Measurements from ENCODE around the gene SLC10A4. TPM values are rescaled to one million over a fixed set of nuclear protein-coding genes. Genes with fewer than 3 reads are reported as not detected.

Gene SLC10A4
- total RNA-seq, 2 donors from 2014 or later = 0.55 to 1.8 TPM

GRCh38 chr4:48490012-48490679 is 7.0 kb downstream of the SLC10A4 start, which contains the start of gene ZAR1:
Gene ZAR1 (plus strand): TSS chr4:48490252. CDS start chr4:48490292, 40 bp downstream.
- H3K36me3 Mint-ChIP-seq (ENCODE audit: low read depth) = no peaks in the 10 kb centered on the region
- Histone ChIP-seq H3K36me3 (ENCODE audit: control insufficient read depth, insufficient read depth, low read length) (no peaks in the 10 kb centered on the region), H3K4me3 (ENCODE audit: low read length) (peak within 1 kb of the TSS; percentile 64), H3K4me1 (ENCODE audit: control insufficient read depth, insufficient read depth, low read length) (peaks cover 4% of the 10 kb centered on the region), H3K9ac (ENCODE audit: extremely low read depth, low read length, poor library complexity, severe bottlenecking) (no peak within 1 kb of the TSS), H3K27ac (ENCODE audit: low read depth, low read length) (no peak within 1 kb of the TSS), H3K9me3 (ENCODE audit: control insufficient read depth, low read length) (no peaks in the 10 kb centered on the region), H3K27me3 (ENCODE audit: control insufficient read depth, insufficient read depth, low read length, poor library complexity, severe bottlenecking) (peaks cover 70% of the 10 kb centered on the region)
- H3K27me3 Mint-ChIP-seq (ENCODE audit: insufficient read depth) = peaks cover 66% of the 10 kb centered on the region
- no peak within 1 kb of the TSS for H3K27ac Mint-ChIP-seq
- peaks cover 5% of the 10 kb centered on the region for H3K4me1 Mint-ChIP-seq
- WGBS, 2 experiments (ENCODE audit: insufficient coverage in 1 of 2, insufficient read length in 1 of 2) = 7 to 9% methylated on average over 21 to 80 of the region's 80 CpGs
- TF ChIP-seq CTCF (conservative IDR thresholded peaks at IDR 0.05) = no peak
- peak; percentile 79 for DNase-seq
- H3K4me3 Mint-ChIP-seq = peak within 1 kb of the TSS; percentile 44
- no peaks in the 10 kb centered on the region for H3K9me3 Mint-ChIP-seq

- no peak overlapping the region for H3K4me3 ChIP-seq (ENCODE audit: low read length)
- peaks cover 62% of the 10 kb centered on the region for H3K27me3 ChIP-seq (ENCODE audit: control insufficient read depth, insufficient read depth, low read length, poor library complexity, severe bottlenecking)
- no peak for TF ChIP-seq CTCF (conservative IDR thresholded peaks at IDR 0.05)
- WGBS, 2 experiments (ENCODE audit: insufficient coverage in 1 of 2, insufficient read length in 1 of 2) = 55 to 86% methylated on average over 63 to 104 of the region's 104 CpGs
- Mint-ChIP-seq H3K27ac (no peak overlapping the region), H3K4me3 (peak overlapping the region; percentile 35), H3K9me3 (no peaks in the 10 kb centered on the region), H3K36me3 (ENCODE audit: low read depth) (no peaks in the 10 kb centered on the region), H3K4me1 (peaks cover 5% of the 10 kb centered on the region), H3K27me3 (ENCODE audit: insufficient read depth) (peaks cover 60% of the 10 kb centered on the region)
- no peak overlapping the region for H3K27ac ChIP-seq (ENCODE audit: low read depth, low read length)
- peaks cover 4% of the 10 kb centered on the region for H3K4me1 ChIP-seq (ENCODE audit: control insufficient read depth, insufficient read depth, low read length)
- DNase-seq = peak; percentile 68
- H3K9me3 ChIP-seq (ENCODE audit: control insufficient read depth, low read length) = no peaks in the 10 kb centered on the region
- no peaks in the 10 kb centered on the region for H3K36me3 ChIP-seq (ENCODE audit: control insufficient read depth, insufficient read depth, low read length)
- no peak overlapping the region for H3K9ac ChIP-seq (ENCODE audit: extremely low read depth, low read length, poor library complexity, severe bottlenecking)
Observed at GRCh38 chr4:48490680-48491513, 7.8 kb downstream of the SLC10A4 start.

GRCh38 chr4:48491514-48492176 is 8.5 kb downstream of the SLC10A4 start:
- Histone ChIP-seq H3K27ac (ENCODE audit: low read depth, low read length) (no peak overlapping the region), H3K36me3 (ENCODE audit: control insufficient read depth, insufficient read depth, low read length) (no peaks in the 10 kb centered on the region), H3K9ac (ENCODE audit: extremely low read depth, low read length, poor library complexity, severe bottlenecking) (no peak overlapping the region), H3K4me3 (ENCODE audit: low read length) (no peak overlapping the region), H3K4me1 (ENCODE audit: control insufficient read depth, insufficient read depth, low read length) (peaks cover 4% of the 10 kb centered on the region), H3K27me3 (ENCODE audit: control insufficient read depth, insufficient read depth, low read length, poor library complexity, severe bottlenecking) (peaks cover 57% of the 10 kb centered on the region), H3K9me3 (ENCODE audit: control insufficient read depth, low read length) (no peaks in the 10 kb centered on the region)
- Mint-ChIP-seq H3K4me1 (peaks cover 5% of the 10 kb centered on the region), H3K27me3 (ENCODE audit: insufficient read depth) (peaks cover 58% of the 10 kb centered on the region), H3K27ac (no peak overlapping the region), H3K36me3 (ENCODE audit: low read depth) (no peaks in the 10 kb centered on the region), H3K4me3 (peak overlapping the region; percentile 35), H3K9me3 (no peaks in the 10 kb centered on the region)
- TF ChIP-seq CTCF (conservative IDR thresholded peaks at IDR 0.05) = no peak
- DNase-seq = peak; percentile 55
- WGBS, 2 experiments (ENCODE audit: insufficient coverage in 1 of 2, insufficient read length in 1 of 2) = 88 to 93% methylated on average over 14 to 23 of the region's 23 CpGs
